HepG2 (cell line): Measurements from ENCODE around the gene TMEM120A.

Experiments used
- AKAP8 ChIP-seq: sonication (generic); formaldehyde crosslinking; IDR thresholded peaks from 2 replicates; pipeline ENCODE4 v1.5.1; 2020; ENCODE audit warnings: mild to moderate bottlenecking, missing genetic modification reagents
- ARID5B ChIP-seq: IDR thresholded peaks from 2 replicates; pipeline ENCODE4 v1.4.0; 2020; ENCODE audit warnings: mild to moderate bottlenecking, missing genetic modification reagents
- CAMTA2 ChIP-seq: sonication (generic); formaldehyde crosslinking; IDR thresholded peaks from 2 replicates; pipeline ENCODE4 v1.4.0; 2020; ENCODE audit warnings: mild to moderate bottlenecking, missing genetic modification reagents, borderline replicate concordance
- CTCF ChIP-seq: sonication (generic); formaldehyde crosslinking; IDR thresholded peaks from 2 replicates; pipeline ENCODE4 v1.5.0; 2020; ENCODE audit warnings: mild to moderate bottlenecking, missing genetic modification reagents, moderate library complexity
- HNRNPH1 ChIP-seq: fragments of 200-400 bp; formaldehyde crosslinking; optimal IDR thresholded peaks from 2 replicates; pipeline ENCODE3; 2017; ENCODE audit warnings: mild to moderate bottlenecking, low read depth, low read length
- NFKBIZ ChIP-seq: IDR thresholded peaks from 2 replicates; pipeline ENCODE4 v1.6.1; 2018; ENCODE audit warnings: missing genetic modification reagents, missing compliant biosample characterization
- POLR2A ChIP-seq, 2 experiments: IDR thresholded peaks; 2 replicates each; pipeline ENCODE4 v1.6.1; 2011; ENCODE audit warnings: low read depth in 2 of 2, low read length in 2 of 2, mild to moderate bottlenecking in 1 of 2, moderate library complexity in 1 of 2; ENCODE audit not compliant: insufficient read depth in 1 of 2
- SIX4 ChIP-seq: sonication (generic); formaldehyde crosslinking; IDR thresholded peaks from 2 replicates; pipeline ENCODE4 v1.4.0; 2020; ENCODE audit warnings: missing genetic modification reagents
- SMARCC2 ChIP-seq: fragments of 450-650 bp; IDR thresholded peaks from 2 replicates; pipeline ENCODE4 v1.6.1; 2017; ENCODE audit warnings: antibody characterized with exemption, mild to moderate bottlenecking
- ZBTB42 ChIP-seq: sonication (generic); formaldehyde crosslinking; IDR thresholded peaks from 2 replicates; pipeline ENCODE4 v1.5.0; 2020; ENCODE audit warnings: mild to moderate bottlenecking, missing genetic modification reagents
- ZNF792 ChIP-seq: IDR thresholded peaks from 2 replicates; pipeline ENCODE4 v1.6.1; 2016

- TF ChIP-seq CTCF: no peak
- no peak for TF ChIP-seq ZNF792 (CRISPR knock-in tag)
- no peak for TF ChIP-seq ARID5B (CRISPR knock-in tag)
- no peak for TF ChIP-seq ZBTB42 (CRISPR knock-in tag)
- no peak for TF ChIP-seq SMARCC2
- TF ChIP-seq HNRNPH1: no peak
- no peak for TF ChIP-seq CAMTA2 (CRISPR knock-in tag)
- TF ChIP-seq SIX4 (CRISPR knock-in tag): no peak
- TF ChIP-seq NFKBIZ (CRISPR knock-in tag): no peak
- no peak for TF ChIP-seq POLR2A (IDR thresholded peaks at IDR 0.05; ENCODE audit: insufficient read depth in 1 of 2, low read depth in 2 of 2, low read length in 2 of 2)
- TF ChIP-seq AKAP8 (CRISPR knock-in tag): no peak
Observed at GRCh38 chr7:76000566-76000965, 6.2 kb upstream of the TMEM120A start.
